Heart right ventricle (tissue), 16 donors: Measurements from ENCODE around the gene PTGS1. TPM values are rescaled to one million over a fixed set of nuclear protein-coding genes. Genes with fewer than 3 reads are reported as not detected.

Source experiments
- ATAC-seq, 8 donors: fragments of 200-7000 bp; cut with Tn5 transposase; one replicate each; pipeline ENCODE4 v1.9.1; 2020; ENCODE audit warnings: mild to moderate bottlenecking in 8 of 8, moderate library complexity in 8 of 8, moderate number of reproducible peaks in 1 of 8
- DNase-seq, 2 donors: peaks; one replicate each; pipeline ENCODE4 v3.0.0-alpha.2; 2020
- H3K27ac ChIP-seq, 10 donors: fragments of 200-600 bp; sonication (generic) in 2 of 10; one replicate each; pipeline versions ENCODE4 v1.5.0 to v1.8.0; 2020 to 2022; ENCODE audit warnings: mild to moderate bottlenecking in 3 of 10
- H3K27me3 ChIP-seq, 7 donors: fragments of 200-600 bp; one replicate each; pipeline ENCODE4 v1.8.0; 2021 to 2022; ENCODE audit warnings: mild to moderate bottlenecking in 2 of 7
- H3K36me3 ChIP-seq, 9 donors: fragments of 200-600 bp; sonication (generic) in 1 of 9; one replicate each; pipeline versions ENCODE4 v1.5.0 to v1.8.0; 2020 to 2022; ENCODE audit warnings: mild to moderate bottlenecking in 2 of 9
- H3K4me1 ChIP-seq, 9 donors: fragments of 200-600 bp; sonication (generic) in 1 of 9; one replicate each; pipeline versions ENCODE4 v1.5.0 to v1.8.0; 2020 to 2022; ENCODE audit warnings: mild to moderate bottlenecking in 4 of 9
- H3K4me3 ChIP-seq, 10 donors: fragments of 200-600 bp; sonication (generic) in 2 of 10; one replicate each; pipeline versions ENCODE4 v1.5.0 to v1.8.0; 2020 to 2022; ENCODE audit warnings: mild to moderate bottlenecking in 7 of 10, moderate library complexity in 2 of 10
- H3K9me3 ChIP-seq, 11 donors: fragments of 200-600 bp in 10 of 11; sonication (generic) in 2 of 11; one replicate each; pipeline versions ENCODE4 v1.5.0 to v1.8.0; 2013 to 2022; ENCODE audit warnings: mild to moderate bottlenecking in 2 of 11, control low read depth in 1 of 11, moderate library complexity in 1 of 11
- CTCF ChIP-seq, 9 donors: fragments of 200-600 bp; sonication (generic) in 2 of 9; IDR thresholded peaks; one replicate each; pipeline versions ENCODE4 v1.5.0 to v1.8.0; 2021 to 2022; ENCODE audit warnings: antibody characterized with exemption in 9 of 9, mild to moderate bottlenecking in 5 of 9, moderate library complexity in 1 of 9
- WGBS, 2 donors: extraction: QIAGEN DNeasy Blood & Tissue Kit; methylation state at CpG; one replicate each; pipeline ENCODE4 v1.1.7; 2013; ENCODE audit warnings: inconsistent platforms in 1 of 2; 5-methylcytosine and 5-hydroxymethylcytosine counted together
- intact Hi-C, 10 donors: fragments of 100-400 bp; cut with DNase I; formaldehyde crosslinking; loops; one replicate each; pipeline versions ENCODE4 v1.11.1 to v1.14.2; 2022
- polyA plus RNA-seq, 2 donors: library from polyadenylated mRNA; stranded (reverse); fragments of 200-250 nt; gene quantifications; one replicate each; pipeline ENCODE4 v1.2.3, GENCODE V29; 2013
- total RNA-seq, 10 donors: library from RNA; stranded (reverse); fragmentation: NEBNext Ultra II Directional in 3 of 10; extraction: Animal tissue kit (Norgen Biotek cat#: 25700) in 3 of 10; gene quantifications; one replicate each; pipeline versions ENCODE4 v1.2.1 to v1.2.4, GENCODE V29; 2021 to 2023
- donor health status: Arrhythmogenic right ventricular cardiomyopathy.
- donor health status: ischemic (EF 13 %, LVEDD 7.1; RV severe dilation, severe dysfunction).
- donor health status: healthy with polysubstance abuse.
- donor health status: DM: no; HTN: yes; CAD: no.
- donor health status: DM: no; HTN: no; CAD: no.
- donor health status: ischemic (EF 25% LVEDD 6.9; RV normal size, moderate dysfunction).
- donor health status: ischemic (EF 25% LVEDD 5.7; RV mildly dilated, moderate dysfunction).
- donor health status: healthy.
- donor health status: DM: yes; HTN: yes; CAD: no.
- donor health status: Ischemic cardiomyopathy.
- donor health status: ischemic (EF 35%, LVEDD 5.7; RV mildly dilated, moderate dysfunction).
- donor health status: nonischemic (EF 11% LVEDD 7.7; RV severe dilation, severe dysfunction).
- donor health status: DM: yes; HTN: yes; CAD: no.
- donor health status: PGD.
- donor health status: ischemic (EF 29% LVEDD 5.4; RV normal size, mild dysfunction).
- donor health status: nonischemic (EF 23%, LVEDD 6.1; RV moderate dilation, normal function).

The PTGS1 gene
- total and polyA plus RNA-seq, 12 donors: 0.95 to 15.6 (median 3.2) TPM

- WGBS, 2 donors: 65 to 73% methylated on average over 7 of the region's 7 CpGs
- Histone ChIP-seq H3K4me3 (no peak overlapping the region), H3K27me3 (peaks cover 0 to 3% (median 0%) of the 10 kb centered on the region in 7 donors), H3K36me3 (peaks cover 0 to 10% (median 0%) of the 10 kb centered on the region in 9 donors), H3K27ac (no peak overlapping the region), H3K4me1 (peaks cover 0 to 35% (median 9%) of the 10 kb centered on the region in 9 donors), H3K9me3 (no peaks in the 10 kb centered on the region)
- ATAC-seq (no peak), DNase-seq (no peak)
- TF ChIP-seq CTCF (IDR thresholded peaks at IDR 0.05): no peak
- intact Hi-C loops: no loop called here
Observed at GRCh38 chr9:122332644-122333043, 38.2 kb upstream of the PTGS1 start.

- 74 to 76% methylated on average over 10 of the region's 10 CpGs for WGBS, 2 donors
- H3K9me3 ChIP-seq: no peaks in the 10 kb centered on the region
- DNase-seq (no peak), ATAC-seq (no peak)
- intact Hi-C loops: no loop called here
- H3K4me1 ChIP-seq: peaks cover 0 to 39% (median 9%) of the 10 kb centered on the region in 9 donors
- no peak for TF ChIP-seq CTCF (IDR thresholded peaks at IDR 0.05)
- H3K27me3 ChIP-seq: peaks cover 0 to 4% (median 0%) of the 10 kb centered on the region in 7 donors
- H3K4me3 ChIP-seq: no peak overlapping the region
- H3K36me3 ChIP-seq: peaks cover 0 to 10% (median 0%) of the 10 kb centered on the region in 9 donors
- H3K27ac ChIP-seq: no peak overlapping the region
Observed at GRCh38 chr9:122333169-122333808, 37.5 kb upstream of the PTGS1 start.

- DNase-seq (no peak), ATAC-seq (no peak)
- WGBS, 2 donors: 88 to 91% methylated on average over 4 of the region's 4 CpGs
- peaks cover 0 to 49% (median 16%) of the 10 kb centered on the region in 9 donors for H3K4me1 ChIP-seq
- H3K9me3 ChIP-seq: no peaks in the 10 kb centered on the region
- H3K4me3 ChIP-seq: no peak overlapping the region
- H3K36me3 ChIP-seq: no peaks in the 10 kb centered on the region
- H3K27me3 ChIP-seq: peaks cover 0 to 4% (median 0%) of the 10 kb centered on the region in 7 donors
- intact Hi-C loops: no loop called here
- no peak for TF ChIP-seq CTCF (IDR thresholded peaks at IDR 0.05)
- H3K27ac ChIP-seq: no peak overlapping the region
Observed at GRCh38 chr9:122334916-122335315, 35.9 kb upstream of the PTGS1 start.

GRCh38 chr9:122336189-122336588 lies 34.6 kb upstream of the PTGS1 start:
- no peaks in the 10 kb centered on the region for H3K9me3 ChIP-seq
- no peak for ATAC-seq
- no peak for DNase-seq
- intact Hi-C loops: no loop called here
- H3K4me3 ChIP-seq: no peak overlapping the region
- peaks cover 0 to 4% (median 0%) of the 10 kb centered on the region in 7 donors for H3K27me3 ChIP-seq
- H3K4me1 ChIP-seq: peaks cover 0 to 42% (median 18%) of the 10 kb centered on the region in 9 donors
- no peaks in the 10 kb centered on the region for H3K36me3 ChIP-seq
- H3K27ac ChIP-seq: no peak overlapping the region
- TF ChIP-seq CTCF (IDR thresholded peaks at IDR 0.05): no peak
- WGBS, 2 donors: 89 to 94% methylated on average over 5 of the region's 5 CpGs
